Dedifferentiated amniotic fluid mesenchymal stem cell (primary cell): ENCODE results near the gene PRAF2.

Source experiments
- DNase-seq: peaks from one replicate; pipeline ENCODE4 v3.0.0-alpha.2; 2016; ENCODE audit errors: extremely low spot score

The PRAF2 gene

GRCh38 chrX:49073601-49074575 lies at the start of gene PRAF2:
TSS of gene PRAF2 (minus strand) at chrX:49074002. CDS start at chrX:49073987, 15 bp downstream.
- DNase-seq: peak; percentile 81

- DNase-seq: no peak
Measured at GRCh38 chrX:49122499-49122898, 48.7 kb upstream of the PRAF2 start.

- DNase-seq: no peak
Measured at GRCh38 chrX:49120091-49120490, 46.3 kb upstream of the PRAF2 start.

GRCh38 chrX:49117581-49117980 lies 43.8 kb upstream of the PRAF2 start:
- no peak for DNase-seq

- DNase-seq: no peak
Measured at GRCh38 chrX:49116716-49117115, 42.9 kb upstream of the PRAF2 start.

- no peak for DNase-seq
Measured at GRCh38 chrX:49116076-49116475, 42.3 kb upstream of the PRAF2 start.

- DNase-seq: no peak
Measured at GRCh38 chrX:49111791-49112190, 38.0 kb upstream of the PRAF2 start.

GRCh38 chrX:49110417-49110816 lies 36.6 kb upstream of the PRAF2 start:
- no peak for DNase-seq

GRCh38 chrX:49108641-49109040 lies 34.8 kb upstream of the PRAF2 start:
- no peak for DNase-seq

GRCh38 chrX:49106930-49107329 lies 33.1 kb upstream of the PRAF2 start:
- DNase-seq: no peak

GRCh38 chrX:49106296-49106695 lies 32.5 kb upstream of the PRAF2 start:
- no peak for DNase-seq

- no peak for DNase-seq
Measured at GRCh38 chrX:49103637-49104036, 29.8 kb upstream of the PRAF2 start.

- no peak for DNase-seq
Measured at GRCh38 chrX:49102190-49102589, 28.4 kb upstream of the PRAF2 start.

GRCh38 chrX:49101629-49101984 lies 27.8 kb upstream of the PRAF2 start:
- no peak for DNase-seq

GRCh38 chrX:49100704-49101628 lies 27.2 kb upstream of the PRAF2 start:
- peak; percentile 82 for DNase-seq

- DNase-seq: no peak
Measured at GRCh38 chrX:49096419-49096818, 22.6 kb upstream of the PRAF2 start.

- DNase-seq: no peak
Measured at GRCh38 chrX:49089553-49089952, 15.8 kb upstream of the PRAF2 start.

- DNase-seq: no peak
Measured at GRCh38 chrX:49082271-49082871, 8.6 kb upstream of the PRAF2 start.

- DNase-seq: peak; percentile 59
Measured at GRCh38 chrX:49079489-49080428, 6.0 kb upstream of the PRAF2 start, which contains the start of gene WDR45. TSS of gene WDR45 (minus strand) at chrX:49079887. CDS start at chrX:49078095, 1,792 bp downstream.

- DNase-seq: no peak
Measured at GRCh38 chrX:49077941-49078340, 4.1 kb upstream of the PRAF2 start.

- DNase-seq: no peak
Measured at GRCh38 chrX:49075347-49075746, 1.5 kb upstream of the PRAF2 start.
